ENCODE results near the gene STARD9.
"Not testable (repeated sequence)": the region's sequence is repeated elsewhere in the genome, so short reads cannot be mapped to it uniquely, and the experiment has no call there.

Gene STARD9

DNA sequence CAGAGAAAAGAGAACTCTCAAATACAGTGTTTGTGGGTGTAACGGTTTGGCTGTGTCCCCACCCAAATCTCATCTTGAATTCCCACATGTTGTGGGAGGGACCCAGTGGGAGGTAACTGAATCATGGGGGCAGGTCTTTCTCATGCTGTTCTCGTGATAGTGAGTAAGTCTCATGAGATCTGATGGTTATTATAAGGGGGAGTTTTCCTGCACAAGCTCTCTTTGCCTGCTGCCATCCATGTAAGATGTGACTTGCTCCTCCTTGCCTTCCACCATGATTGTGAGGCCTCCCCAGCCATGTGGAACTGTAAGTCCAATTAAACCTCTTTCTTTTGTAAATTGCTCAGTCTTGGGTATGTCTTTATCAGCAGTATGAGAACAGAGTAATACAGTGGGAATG lies 186.4 kb downstream of the STARD9 start:
- DNase-seq (ENCODE audit: low read depth in 2 of 2, low spot score in 1 of 2): not testable (repeated sequence)

DNA sequence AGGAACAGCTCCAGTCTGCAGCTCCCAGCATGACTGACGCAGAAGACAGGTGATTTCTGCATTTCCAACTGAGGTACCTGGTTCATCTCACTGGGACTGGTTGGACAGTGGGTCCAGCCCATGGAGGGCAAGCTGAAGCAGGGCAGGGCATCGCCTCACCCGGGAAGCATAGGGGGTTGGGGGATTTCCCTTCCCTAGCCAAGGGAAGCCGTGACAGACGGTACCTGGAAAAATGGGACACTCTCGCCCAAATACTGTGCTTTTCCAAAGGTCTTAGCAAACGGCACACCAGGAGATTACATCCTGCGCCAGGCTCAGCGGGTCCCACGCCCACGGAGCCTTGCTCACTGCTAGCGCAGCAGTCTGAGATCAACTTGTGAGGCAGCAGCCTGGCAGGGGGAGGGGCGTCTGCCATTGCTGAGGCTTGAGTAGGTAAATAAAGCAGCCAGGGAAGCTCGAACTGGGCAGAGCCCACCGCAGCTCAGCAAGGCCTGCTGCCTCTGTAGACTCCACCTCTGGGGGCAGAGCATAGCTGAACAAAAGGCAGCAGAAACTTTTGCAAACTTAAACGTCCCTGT lies 188.8 kb downstream of the STARD9 start:
- not testable (repeated sequence) for DNase-seq (ENCODE audit: low read depth in 2 of 2, low spot score in 1 of 2)

DNA sequence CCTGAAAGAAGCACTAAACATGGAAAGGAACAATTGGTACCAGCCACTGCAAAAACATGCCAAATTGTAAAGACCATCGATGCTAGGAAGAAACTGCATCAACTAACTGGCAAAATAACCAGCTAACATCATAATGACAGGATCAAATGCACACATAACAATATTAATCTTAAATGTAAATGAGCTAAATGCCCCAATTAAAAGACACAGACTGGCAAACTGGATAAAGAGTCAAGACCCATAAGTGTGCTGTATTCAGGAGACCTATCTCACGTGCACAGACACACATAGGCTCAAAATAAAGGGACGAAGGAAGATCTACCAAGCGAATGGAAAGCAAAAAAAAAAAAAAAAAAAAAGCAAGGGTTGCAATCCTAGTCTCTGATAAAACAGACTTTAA lies 190.7 kb downstream of the STARD9 start:
- not testable (repeated sequence) for DNase-seq (ENCODE audit: low read depth in 2 of 2, low spot score in 1 of 2)
